H1 (cell line): ENCODE data around the gene FOXB1. TPM values are rescaled to one million over a fixed set of nuclear protein-coding genes. Genes with fewer than 3 reads are reported as not detected.

Experiments
- CTCF ChIA-PET: fragments of 300-600 bp; sonication (Branson Sonifier 250); formaldehyde crosslinking; loops from one replicate; lab custom pipeline; 2021; ENCODE audit not compliant: partially characterized antibody; lab: Charles Lee
- POLR2A ChIA-PET: fragments of 300-600 bp; sonication (Branson Sonifier 250); formaldehyde crosslinking; loops from one replicate; lab custom pipeline; 2021; ENCODE audit warnings: inconsistent platforms; ENCODE audit not compliant: partially characterized antibody; lab: Charles Lee
- DNase-seq, 2 experiments: peaks; one replicate each; pipeline versions ENCODE4 v3.0.0 to v3.0.0-alpha.2; 2010 to 2022; ENCODE audit warnings: low spot score in 2 of 2, low read depth in 1 of 2, mixed read lengths in 1 of 2
- FAIRE-seq: peaks from 2 replicates; lab custom pipeline; 2011; peaks lifted over from hg19 to GRCh38; lab: Jason Lieb, UNC
- H2AFZ ChIP-seq: 2 replicates; pipeline ENCODE4 v1.8.1; 2012; ENCODE audit warnings: low read length, inconsistent platforms
- H2AK5ac ChIP-seq: 2 replicates; pipeline ENCODE4 v1.6.1; 2013; ENCODE audit warnings: low read depth, low read length
- H2BK120ac ChIP-seq: replicated peaks from 2 replicates; pipeline ENCODE3; 2013; ENCODE audit warnings: low read depth, low read length, inconsistent platforms
- H2BK12ac ChIP-seq: 2 replicates; pipeline ENCODE4 v1.6.1; 2013; ENCODE audit warnings: low read depth, low read length
- H2BK15ac ChIP-seq: 2 replicates; pipeline ENCODE4 v1.6.1; 2013; ENCODE audit warnings: low read length
- H2BK20ac ChIP-seq: 2 replicates; pipeline ENCODE4 v1.6.1; 2013; ENCODE audit warnings: low read length
- H2BK5ac ChIP-seq: 2 replicates; pipeline ENCODE4 v1.6.1; 2013; ENCODE audit warnings: low read depth, low read length
- H3K14ac ChIP-seq: 2 replicates; pipeline ENCODE4 v1.6.1; 2013; ENCODE audit warnings: inconsistent platforms; ENCODE audit not compliant: insufficient read length
- H3K18ac ChIP-seq: 2 replicates; pipeline ENCODE4 v1.6.1; 2013; ENCODE audit warnings: low read length; ENCODE audit errors: extremely low read depth
- H3K23ac ChIP-seq: 2 replicates; pipeline ENCODE4 v1.6.1; 2013; ENCODE audit warnings: inconsistent platforms; ENCODE audit not compliant: insufficient read length
- H3K23me2 ChIP-seq: 2 replicates; pipeline ENCODE4 v1.6.1; 2013; ENCODE audit warnings: low read depth, low read length
- H3K27ac ChIP-seq: 2 replicates; pipeline ENCODE4 v1.6.1; 2011; ENCODE audit warnings: low read depth, low read length, inconsistent platforms
- H3K27me3 ChIP-seq, 4 experiments: replicated peaks in 1 of 4; 1 replicate in 1 of 4; 2 replicates in 3 of 4; pipeline versions ENCODE4 v1.6.1 to v1.8.1; 2011 to 2013; ENCODE audit warnings: low read length in 3 of 4, mild to moderate bottlenecking in 3 of 4, inconsistent platforms in 2 of 4, mixed read lengths in 2 of 4, moderate library complexity in 1 of 4; ENCODE audit not compliant: control insufficient read depth in 3 of 4, insufficient read depth in 3 of 4; ENCODE audit errors: extremely low read depth in 1 of 4
- H3K36me3 ChIP-seq, 4 experiments: 2 replicates each; pipeline versions ENCODE4 v1.6.1 to v1.8.1; 2011 to 2013; ENCODE audit warnings: mild to moderate bottlenecking in 4 of 4, low read length in 3 of 4, moderate library complexity in 2 of 4, control low read depth in 1 of 4, inconsistent platforms in 1 of 4; ENCODE audit not compliant: insufficient read depth in 4 of 4, control insufficient read depth in 2 of 4
- H3K4ac ChIP-seq: replicated peaks from 2 replicates; pipeline ENCODE3; 2013; ENCODE audit warnings: low read length, low read depth, mixed read lengths, inconsistent platforms; ENCODE audit not compliant: insufficient read length
- H3K4me1 ChIP-seq, 4 experiments: replicated peaks in 1 of 4; 1 replicate in 1 of 4; 2 replicates in 3 of 4; pipeline versions ENCODE4 v1.6.1 to v1.8.1; 2011 to 2013; ENCODE audit warnings: low read length in 3 of 4, inconsistent platforms in 2 of 4, mixed read lengths in 1 of 4; ENCODE audit not compliant: insufficient read depth in 4 of 4, control insufficient read depth in 3 of 4
- H3K4me2 ChIP-seq, 2 experiments: 2 replicates each; pipeline versions ENCODE4 v1.6.1 to v1.8.1; 2011 to 2013; ENCODE audit warnings: low read depth in 2 of 2, low read length in 2 of 2, control low read depth in 1 of 2, inconsistent platforms in 1 of 2, mild to moderate bottlenecking in 1 of 2; ENCODE audit not compliant: insufficient read depth in 1 of 2
- H3K4me3 ChIP-seq, 4 experiments: fragments of 200-600, 300-600 bp in 1 of 4; sonication (generic), shearing (Covaris generic), sonication (Bioruptor Twin) in 1 of 4; 2 replicates each; pipeline versions ENCODE4 v1.5.1 to v1.8.1; 2011 to 2016; ENCODE audit warnings: low read length in 4 of 4, low read depth in 3 of 4, control low read depth in 2 of 4, inconsistent platforms in 2 of 4, mild to moderate bottlenecking in 2 of 4, mixed read lengths in 1 of 4, moderate library complexity in 1 of 4; ENCODE audit not compliant: insufficient read depth in 2 of 4; ENCODE audit errors: extremely low read depth in 1 of 4
- H3K56ac ChIP-seq: replicated peaks from 2 replicates; pipeline ENCODE3; 2013; ENCODE audit warnings: low read depth, mild to moderate bottlenecking, mixed read lengths, low read length, inconsistent platforms; ENCODE audit not compliant: insufficient read length
- H3K79me1 ChIP-seq: 2 replicates; pipeline ENCODE4 v1.6.1; 2013; ENCODE audit warnings: low read depth, low read length, control low read depth
- H3K79me2 ChIP-seq, 2 experiments: 2 replicates each; pipeline versions ENCODE4 v1.6.1 to v1.8.1; 2012 to 2013; ENCODE audit warnings: low read length in 2 of 2, mild to moderate bottlenecking in 2 of 2, inconsistent platforms in 1 of 2; ENCODE audit not compliant: insufficient read depth in 2 of 2, control insufficient read depth in 1 of 2
- H3K9ac ChIP-seq, 4 experiments: replicated peaks in 1 of 4; 1 replicate in 1 of 4; 2 replicates in 3 of 4; pipeline versions ENCODE4 v1.6.1 to v1.8.1; 2011 to 2013; ENCODE audit warnings: low read depth in 3 of 4, low read length in 3 of 4, control low read depth in 2 of 4, mild to moderate bottlenecking in 2 of 4, moderate library complexity in 2 of 4, inconsistent platforms in 1 of 4; ENCODE audit errors: extremely low read depth in 1 of 4
- H3K9me3 ChIP-seq, 2 experiments: 2 replicates each; pipeline versions ENCODE4 v1.6.1 to v1.8.1; 2012 to 2013; ENCODE audit warnings: mild to moderate bottlenecking in 2 of 2, moderate library complexity in 2 of 2, control low read depth in 1 of 2, inconsistent platforms in 1 of 2, low read depth in 1 of 2, low read length in 1 of 2, mixed read lengths in 1 of 2; ENCODE audit not compliant: insufficient read depth in 2 of 2
- H4K20me1 ChIP-seq, 2 experiments: replicated peaks in 1 of 2; 2 replicates each; pipeline versions ENCODE3 to v1.8.1; 2011 to 2013; ENCODE audit warnings: inconsistent platforms in 2 of 2, low read length in 2 of 2, mild to moderate bottlenecking in 1 of 2; ENCODE audit not compliant: insufficient read depth in 2 of 2, control insufficient read depth in 1 of 2
- H4K5ac ChIP-seq: 2 replicates; pipeline ENCODE4 v1.6.1; 2013; ENCODE audit warnings: low read length, low read depth, mixed read lengths, inconsistent platforms; ENCODE audit not compliant: insufficient read length
- H4K8ac ChIP-seq: 2 replicates; pipeline ENCODE4 v1.8.0; 2013; ENCODE audit warnings: mild to moderate bottlenecking, moderate library complexity, low read length, inconsistent platforms; ENCODE audit not compliant: insufficient read depth; ENCODE audit errors: extremely low read depth
- H4K91ac ChIP-seq: replicated peaks from 2 replicates; pipeline ENCODE3; 2013; ENCODE audit warnings: low read length, mixed read lengths, inconsistent platforms; ENCODE audit not compliant: insufficient read length
- BCL11A ChIP-seq, 2 experiments: IDR thresholded peaks; one replicate each; pipeline ENCODE4 v1.6.1; 2011; ENCODE audit warnings: low read depth in 2 of 2, low read length in 2 of 2, mild to moderate bottlenecking in 2 of 2
- POLR2AphosphoS5 ChIP-seq: IDR thresholded peaks from 2 replicates; pipeline ENCODE4 v1.6.1; 2011; ENCODE audit warnings: low read depth, low read length
- polyA plus RNA-seq, 7 experiments: library from polyadenylated mRNA; depleted of rRNA in 3 of 7; stranded (reverse) in 5 of 7; unstranded in 2 of 7; fragments of >200 nt in 5 of 7; fragments of 200-250 nt in 2 of 7; gene quantifications; 1 replicate in 5 of 7; 2 replicates in 1 of 7; 4 replicates in 1 of 7; pipeline versions ENCODE4 v1.2.1 to v1.2.3, GENCODE V29; 2011 to 2013; ENCODE audit warnings: missing spikeins in 2 of 7, mixed read lengths in 2 of 7
- total RNA-seq: library from RNA; stranded (reverse); fragmentation: NEBNext Ultra II Directional; extraction: Animal tissue kit (Norgen Biotek cat#: 25700); gene quantifications from 2 replicates; pipeline ENCODE4 v1.2.1, GENCODE V29; 2021

The FOXB1 gene
- total and polyA plus RNA-seq, 2 of the 8 experiments (the other 6 are each of a cell fraction or from before 2014, with no cell fraction given) = 0.92 to 1.5 TPM

GRCh38 chr15:59958288-59958687, 45.8 kb upstream of the FOXB1 start:
- Histone ChIP-seq H3K4me3 (no peak overlapping the region), H2BK15ac (no peak overlapping the region), H3K23me2 (no peaks in the 10 kb centered on the region), H3K18ac (no peak overlapping the region), H4K8ac (no peak overlapping the region), H4K91ac (no peak overlapping the region), H3K14ac (no peak overlapping the region), H3K23ac (no peak overlapping the region), H2BK5ac (no peak overlapping the region), H3K4me1 (peaks cover 0 to 4% (median 1%) of the 10 kb centered on the region in 4 experiments; a peak in 3 of 7 replicates), H3K9me3 (peaks cover 7 to 8% of the 10 kb centered on the region in 2 experiments; a peak in 1 of 4 replicates), H3K9ac (no peak overlapping the region), H3K4ac (no peak overlapping the region), H3K4me2 (no peak overlapping the region), H4K20me1 (no peaks in the 10 kb centered on the region), H2AFZ (no peak overlapping the region), H4K5ac (no peak overlapping the region), H2BK12ac (no peak overlapping the region), H2BK120ac (no peak overlapping the region), H3K27ac (no peak overlapping the region), H3K79me2 (no peaks in the 10 kb centered on the region), H2BK20ac (no peak overlapping the region), H3K79me1 (no peaks in the 10 kb centered on the region), H3K36me3 (no peaks in the 10 kb centered on the region), H2AK5ac (no peak overlapping the region), H3K56ac (no peak overlapping the region), H3K27me3 (no peaks in the 10 kb centered on the region)
- POLR2A ChIA-PET = no interaction called here
- CTCF ChIA-PET = interaction anchor here (1.1 kb wide), 2 partner anchors 15 to 40 kb away, joined by 3 to 6 read pairs; no protein-coding TSS in a partner anchor
- no peak for FAIRE-seq
- no peak for DNase-seq
- TF ChIP-seq BCL11A (IDR thresholded peaks at IDR 0.05; ENCODE audit: low read depth in 2 of 2, low read length in 2 of 2) = no peak
- TF ChIP-seq POLR2AphosphoS5 = no peak
